PC-9 (cell line): ENCODE results near the gene GPR157. TPM values are rescaled to one million over a fixed set of nuclear protein-coding genes. Genes with fewer than 3 reads are reported as not detected.

ENCODE experiments used
- BruUV-seq: library from RNA; stranded (reverse); fragments of 400-500 nt; replicated peaks from 2 replicates; lab custom pipeline; 2021; lab: Mats Ljungman, UMichigan
- CTCF ChIA-PET: fragments of 300-600 bp; sonication (Branson Sonifier 250); formaldehyde crosslinking; loops from one replicate; lab custom pipeline; 2022; ENCODE audit warnings: antibody characterized with exemption; lab: Charles Lee
- POLR2A ChIA-PET: fragments of 300-600 bp; sonication (Branson Sonifier 250); formaldehyde crosslinking; loops from one replicate; lab custom pipeline; 2022; ENCODE audit warnings: antibody characterized with exemption; ENCODE audit not compliant: unreplicated experiment; lab: Charles Lee
- DNase-seq, 2 experiments: peaks; one replicate each; pipeline versions ENCODE4 v3.0.0 to v3.0.0-alpha.2; 2015 to 2022; ENCODE audit warnings: mixed read lengths in 1 of 2
- H2AFZ ChIP-seq: fragments of 200-600 bp; sonication (generic); 2 replicates; pipeline ENCODE4 v1.8.1; 2017; ENCODE audit warnings: antibody characterized with exemption
- H3F3A ChIP-seq: fragments of 200-600 bp; sonication (generic); 2 replicates; pipeline ENCODE4 v1.8.1; 2017; ENCODE audit warnings: antibody characterized with exemption, mild to moderate bottlenecking, low read depth; ENCODE audit not compliant: insufficient read depth
- H3K27ac ChIP-seq: fragments of 200-600 bp; sonication (generic); 2 replicates; pipeline ENCODE4 v1.6.1; 2016; ENCODE audit warnings: mixed run types
- H3K27me3 ChIP-seq: fragments of 200-600 bp; sonication (generic); 2 replicates; pipeline ENCODE4 v1.6.1; 2016; ENCODE audit warnings: low read depth, mixed run types; ENCODE audit not compliant: insufficient read depth
- H3K36me3 ChIP-seq: fragments of 200-600 bp; sonication (generic); 2 replicates; pipeline ENCODE4 v1.6.1; 2016; ENCODE audit warnings: low read depth, mixed run types
- H3K4me1 ChIP-seq: fragments of 200-600 bp; sonication (generic); replicated peaks from 2 replicates; pipeline ENCODE4 v1.6.1; 2016; ENCODE audit warnings: mixed run types; ENCODE audit not compliant: insufficient read depth
- H3K4me2 ChIP-seq: fragments of 200-600 bp; sonication (generic); 2 replicates; pipeline ENCODE4 v1.6.1; 2017; ENCODE audit warnings: mixed run types
- H3K4me3 ChIP-seq: fragments of 200-600 bp; sonication (generic); 2 replicates; pipeline ENCODE4 v1.6.1; 2016; ENCODE audit warnings: mixed run types
- H3K79me2 ChIP-seq: fragments of 200-600 bp; sonication (generic); 2 replicates; pipeline ENCODE4 v1.6.1; 2017; ENCODE audit warnings: low read depth, mixed run types
- H3K9me2 ChIP-seq: fragments of 200-600 bp; sonication (generic); 2 replicates; pipeline ENCODE4 v1.8.1; 2017; ENCODE audit warnings: mild to moderate bottlenecking; ENCODE audit not compliant: insufficient read depth
- H3K9me3 ChIP-seq: fragments of 200-600 bp; sonication (generic); 2 replicates; pipeline ENCODE4 v1.8.1; 2016; ENCODE audit warnings: low read depth; ENCODE audit not compliant: insufficient read depth
- H4K20me1 ChIP-seq: fragments of 200-600 bp; sonication (generic); 2 replicates; pipeline ENCODE4 v1.8.1; 2017; ENCODE audit not compliant: insufficient read depth
- CTCF ChIP-seq: fragments of 200-600 bp; sonication (generic); conservative IDR thresholded peaks from 2 replicates; pipeline ENCODE4 v1.6.1; 2017; ENCODE audit warnings: mixed run types, antibody characterized with exemption, mild to moderate bottlenecking, moderate library complexity
- EZH2 ChIP-seq: fragments of 200-600 bp; sonication (generic); IDR thresholded peaks from 2 replicates; pipeline ENCODE4 v1.8.0; 2017; ENCODE audit warnings: antibody characterized with exemption, low read depth
- intact Hi-C: fragments of 100-400 bp; cut with micrococcal nuclease; formaldehyde crosslinking; loops from one replicate; pipeline ENCODE4 v1.10.0; 2022; ENCODE audit not compliant: unreplicated experiment
- total RNA-seq: library from RNA; stranded (reverse); gene quantifications from 2 replicates; pipeline ENCODE4 v1.2.3, GENCODE V29; 2021

The GPR157 gene
- total RNA-seq, 1 experiment from 2014 or later = 9.0 TPM

DNA sequence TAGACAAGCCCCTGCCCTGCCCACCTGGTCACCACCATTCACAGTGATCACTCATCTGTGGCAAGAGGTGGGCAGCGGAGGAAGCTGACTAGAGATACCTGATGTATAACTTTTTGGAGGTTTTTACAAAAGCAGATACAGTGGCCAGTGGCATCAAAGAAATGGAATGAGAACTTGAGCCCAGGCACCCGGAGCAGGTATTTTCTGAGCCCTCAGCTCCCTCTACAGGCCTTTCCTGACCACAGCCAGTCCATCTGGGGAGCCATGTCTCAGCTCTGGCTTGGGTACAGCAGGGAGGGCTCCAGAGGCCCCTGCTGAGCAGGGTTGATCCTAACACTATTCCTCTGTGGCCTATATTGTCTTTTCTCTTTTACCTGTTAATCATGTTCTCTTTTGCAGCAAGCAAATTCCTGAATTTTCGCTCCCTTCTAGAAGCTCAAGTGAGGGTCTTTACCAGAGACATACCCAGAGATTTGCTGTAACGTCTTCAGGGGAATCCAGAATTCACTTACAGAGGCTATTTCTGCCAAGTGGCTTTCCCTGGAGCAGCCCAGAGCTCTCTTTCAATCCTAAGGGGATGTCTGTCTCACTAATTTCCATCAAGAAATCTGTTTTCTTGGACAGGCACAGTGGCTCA, 27.3 kb downstream of the GPR157 start:
- Histone ChIP-seq H3K9me2 (no peaks in the 10 kb centered on the region), H4K20me1 (no peaks in the 10 kb centered on the region), H3K36me3 (no peaks in the 10 kb centered on the region), H3F3A (no peaks in the 10 kb centered on the region), H3K4me1 (no peaks in the 10 kb centered on the region), H3K4me2 (no peak overlapping the region), H2AFZ (no peak overlapping the region), H3K4me3 (no peak overlapping the region), H3K27ac (no peak overlapping the region), H3K27me3 (no peaks in the 10 kb centered on the region), H3K9me3 (no peaks in the 10 kb centered on the region), H3K79me2 (no peaks in the 10 kb centered on the region)
- intact Hi-C loops = loop anchor here (2.0 to 10.0 kb wide), 3 partner anchors 97 to 247 kb away; no protein-coding TSS in a partner anchor
- ChIA-PET CTCF (interaction anchor here (1.0 to 1.1 kb wide), 2 partner anchors 21 to 97 kb away, joined by 8 read pairs; no protein-coding TSS in a partner anchor), POLR2A (no interaction called here)
- TF ChIP-seq CTCF = peak; percentile 63
- TF ChIP-seq EZH2 = no peak
- DNase-seq = peak in 1 of 2 experiments; percentile 38
- BruUV-seq = no TSS peak

- Histone ChIP-seq H3K27ac (no peak overlapping the region), H3K36me3 (no peaks in the 10 kb centered on the region), H3K27me3 (no peaks in the 10 kb centered on the region), H2AFZ (no peak overlapping the region), H3K9me3 (no peaks in the 10 kb centered on the region), H3K9me2 (no peaks in the 10 kb centered on the region), H3K4me1 (no peaks in the 10 kb centered on the region), H3K4me3 (no peak overlapping the region), H3F3A (no peaks in the 10 kb centered on the region), H3K4me2 (no peak overlapping the region), H3K79me2 (no peaks in the 10 kb centered on the region), H4K20me1 (no peaks in the 10 kb centered on the region)
- ChIA-PET CTCF (no interaction called here), POLR2A (no interaction called here)
- no peak for DNase-seq
- BruUV-seq = no TSS peak
- TF ChIP-seq EZH2 (no peak), CTCF (no peak)
- intact Hi-C loops = loop anchor here (2.0 to 10.0 kb wide), 3 partner anchors 96 to 246 kb away; no protein-coding TSS in a partner anchor
Measured at GRCh38 chr1:9100471-9101043, 28.3 kb downstream of the GPR157 start.

DNA sequence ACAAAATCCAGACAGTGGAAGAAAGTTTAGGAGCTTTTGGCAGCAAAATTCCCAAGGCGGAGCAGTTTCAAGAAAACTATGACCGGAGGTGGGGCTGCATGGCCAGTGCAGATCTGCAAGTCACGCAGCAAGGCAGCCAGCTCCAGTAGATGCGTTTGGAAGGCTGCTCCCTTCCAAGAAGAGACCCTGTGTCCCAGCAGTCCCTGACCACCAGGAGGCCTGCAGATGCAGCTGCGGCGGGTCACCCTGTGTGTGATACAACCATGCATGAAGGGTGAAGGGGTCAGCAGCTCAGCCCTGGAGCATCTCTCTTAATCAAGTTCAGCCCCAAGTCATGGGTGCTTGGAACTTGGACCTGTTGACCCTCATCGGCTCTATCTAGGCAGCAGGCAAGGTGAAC, 29.3 kb downstream of the GPR157 start:
- Histone ChIP-seq H3K4me1 (no peaks in the 10 kb centered on the region), H3K79me2 (no peaks in the 10 kb centered on the region), H3K4me2 (no peak overlapping the region), H3K9me2 (no peaks in the 10 kb centered on the region), H4K20me1 (no peaks in the 10 kb centered on the region), H2AFZ (no peak overlapping the region), H3K27ac (no peak overlapping the region), H3K36me3 (no peaks in the 10 kb centered on the region), H3K27me3 (no peaks in the 10 kb centered on the region), H3K4me3 (no peak overlapping the region), H3F3A (no peaks in the 10 kb centered on the region), H3K9me3 (no peaks in the 10 kb centered on the region)
- no peak for DNase-seq
- CTCF ChIA-PET = no interaction called here
- no TSS peak for BruUV-seq
- TF ChIP-seq EZH2 (no peak), CTCF (no peak)
- intact Hi-C loops = no loop called here
- POLR2A ChIA-PET = no interaction called here
